ENCODE results near the gene WDR46.

Gene WDR46

GRCh38 chr6:33313709-33314514 lies 24.9 kb upstream of the WDR46 start, which contains the start of gene TAPBP:
Gene TAPBP, minus strand, starts transcription at chr6:33314078. Its CDS starts 37 bp downstream, at chr6:33314041.
- in situ Hi-C loops (cut with MboI; ENCODE audit: low sequenced_read_pairs) = no loop called here

DNA sequence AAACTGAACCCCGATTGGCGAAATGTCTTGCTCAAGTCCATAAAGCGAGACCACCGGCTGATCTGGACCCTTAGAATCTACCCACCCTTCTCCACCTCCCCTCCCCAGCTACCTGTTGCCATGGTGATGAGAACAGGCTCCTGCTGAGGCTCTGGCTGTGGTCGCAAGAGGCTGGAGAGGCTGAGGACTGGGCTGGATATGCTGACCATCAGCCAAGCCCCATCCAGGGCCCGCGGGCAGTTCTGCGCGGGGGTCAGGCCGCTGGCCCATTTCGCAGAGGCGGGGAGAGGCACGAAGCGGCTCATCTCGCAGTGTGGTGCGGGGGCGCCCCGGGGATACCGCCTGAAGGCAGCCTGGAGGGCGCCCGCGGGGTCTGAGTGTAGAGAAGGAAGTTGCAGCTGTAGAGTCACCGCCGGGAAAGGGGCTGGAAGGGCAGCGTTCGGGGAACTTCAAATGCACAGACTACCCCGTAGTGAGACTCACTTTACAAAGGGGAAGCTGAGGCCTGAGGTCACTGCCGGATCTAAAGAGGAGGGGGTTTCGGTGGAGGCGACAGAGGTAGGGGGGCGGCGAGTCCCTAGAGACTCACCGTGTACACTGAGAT lies 24.2 kb upstream of the WDR46 start:
- in situ Hi-C loops (cut with MboI; ENCODE audit: low sequenced_read_pairs) = no loop called here

GRCh38 chr6:33312361-33313104 lies 23.5 kb upstream of the WDR46 start:
- in situ Hi-C loops (cut with MboI; ENCODE audit: low sequenced_read_pairs) = no loop called here

DNA sequence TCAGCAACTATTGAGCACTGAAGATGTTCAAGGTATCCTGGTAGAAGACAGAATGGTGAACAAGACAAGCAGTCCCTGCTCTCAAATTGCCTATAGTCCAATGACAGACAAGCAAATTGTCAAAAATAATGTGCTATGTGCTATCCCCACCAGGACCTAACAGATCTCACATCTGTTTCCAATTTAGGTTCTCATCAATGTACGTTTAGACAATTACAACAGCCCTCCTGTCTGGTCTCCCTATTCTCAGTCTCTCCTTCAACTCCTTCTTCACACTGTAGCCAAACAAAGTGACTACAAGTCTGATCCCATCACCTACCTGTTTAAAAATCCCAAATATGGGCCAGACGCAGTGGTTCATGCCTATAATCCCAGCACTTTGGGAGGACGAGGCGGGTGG lies 17.3 kb upstream of the WDR46 start:
- in situ Hi-C loops (cut with MboI; ENCODE audit: low sequenced_read_pairs) = no loop called here

DNA sequence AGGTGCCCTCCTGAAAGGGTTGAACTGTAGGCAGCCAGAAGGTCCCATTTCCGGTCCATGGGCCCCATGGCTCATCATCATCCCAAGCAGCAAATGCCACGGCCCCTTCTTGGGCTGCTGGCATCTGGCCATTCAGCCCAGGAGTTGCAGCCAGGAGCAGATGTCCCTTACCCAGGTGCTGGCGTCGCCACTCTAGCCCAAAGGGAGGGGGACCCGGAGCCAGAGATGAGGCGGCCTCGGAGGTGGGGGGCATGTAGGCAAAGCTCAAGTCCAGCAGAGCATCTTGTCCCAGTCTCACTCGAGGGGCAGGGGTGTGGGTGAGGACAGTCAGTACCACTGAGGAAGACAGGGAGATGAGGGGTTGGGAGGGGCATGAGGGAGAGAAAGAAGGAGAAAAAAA lies 16.0 kb upstream of the WDR46 start:
- in situ Hi-C loops (cut with MboI; ENCODE audit: low sequenced_read_pairs) = no loop called here

DNA sequence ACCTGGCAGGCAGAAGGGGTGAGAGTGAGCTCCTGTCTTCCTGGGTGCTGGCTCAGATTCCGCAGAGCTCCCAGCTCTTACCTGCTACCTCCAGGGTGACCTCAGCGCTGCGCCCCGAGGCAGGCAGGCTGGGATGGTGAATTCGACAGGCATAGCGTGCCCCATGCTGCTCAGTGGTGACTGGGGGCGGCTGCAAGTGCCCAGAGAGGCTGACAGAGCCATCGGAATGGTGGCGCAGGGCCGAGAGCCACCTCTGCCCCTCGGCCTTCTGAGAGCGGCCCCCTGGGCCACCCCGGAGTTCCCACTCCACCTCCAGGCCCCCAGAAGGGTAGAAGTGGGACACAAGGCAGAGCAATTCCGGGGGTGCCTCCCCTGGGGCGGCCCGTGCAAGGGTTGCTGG lies 15.2 kb upstream of the WDR46 start:
- in situ Hi-C loops (cut with MboI; ENCODE audit: low sequenced_read_pairs) = no loop called here

DNA sequence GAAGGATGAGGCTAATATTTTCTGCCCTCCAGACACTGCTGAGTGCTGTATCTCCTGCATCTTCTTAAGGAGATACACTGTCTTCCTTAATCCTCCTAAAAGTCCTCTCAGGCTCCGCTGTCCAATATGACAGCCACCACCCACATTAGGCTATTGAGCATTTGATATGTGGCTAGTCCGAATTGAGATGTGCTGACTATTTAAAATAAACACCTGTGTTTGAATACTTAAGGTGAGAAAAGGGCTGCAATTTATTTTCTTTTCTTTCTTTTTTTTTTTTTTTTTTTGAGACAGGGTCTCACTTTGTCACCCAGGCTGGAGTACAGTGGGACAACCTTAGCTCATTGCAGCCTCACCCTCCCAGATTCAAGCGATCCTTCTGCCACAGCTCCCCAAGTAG lies 12.8 kb upstream of the WDR46 start:
- in situ Hi-C loops (cut with MboI; ENCODE audit: low sequenced_read_pairs) = no loop called here

GRCh38 chr6:33299237-33299944 lies 10.4 kb upstream of the WDR46 start:
- in situ Hi-C loops (cut with MboI; ENCODE audit: low sequenced_read_pairs) = no loop called here

DNA sequence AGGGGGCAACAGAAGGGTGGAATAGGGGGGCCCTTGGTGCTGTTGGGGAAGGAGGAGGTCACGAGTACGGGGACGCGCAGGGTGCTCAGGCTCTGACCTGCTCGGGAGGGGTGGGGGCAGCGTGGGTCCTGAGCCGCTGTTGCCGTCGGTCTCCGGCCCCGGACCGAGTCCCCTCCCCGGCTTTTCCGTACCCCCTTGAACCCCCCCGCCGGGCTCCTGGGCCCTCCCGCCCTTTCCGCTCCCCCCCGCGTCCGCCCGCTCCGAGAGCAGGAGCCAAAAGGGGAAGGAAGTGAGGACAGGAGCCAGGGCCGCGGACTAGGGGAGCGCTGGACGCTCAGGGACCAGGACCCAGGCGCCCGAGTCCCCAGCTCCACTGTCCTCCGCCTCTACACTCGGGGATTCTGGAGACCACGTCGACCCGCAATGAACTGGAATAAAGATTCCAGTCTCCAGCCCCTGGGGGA lies 9.8 kb upstream of the WDR46 start, which contains the start of gene RGL2:
RGL2 (minus strand) TSS at position 170 of the 464 bp plus-strand sequence. CDS start 332 bp downstream, outside the sequence.
- in situ Hi-C loops (cut with MboI; ENCODE audit: low sequenced_read_pairs) = no loop called here

GRCh38 chr6:33297956-33298772 lies 9.1 kb upstream of the WDR46 start:
- in situ Hi-C loops (cut with MboI; ENCODE audit: low sequenced_read_pairs) = no loop called here

DNA sequence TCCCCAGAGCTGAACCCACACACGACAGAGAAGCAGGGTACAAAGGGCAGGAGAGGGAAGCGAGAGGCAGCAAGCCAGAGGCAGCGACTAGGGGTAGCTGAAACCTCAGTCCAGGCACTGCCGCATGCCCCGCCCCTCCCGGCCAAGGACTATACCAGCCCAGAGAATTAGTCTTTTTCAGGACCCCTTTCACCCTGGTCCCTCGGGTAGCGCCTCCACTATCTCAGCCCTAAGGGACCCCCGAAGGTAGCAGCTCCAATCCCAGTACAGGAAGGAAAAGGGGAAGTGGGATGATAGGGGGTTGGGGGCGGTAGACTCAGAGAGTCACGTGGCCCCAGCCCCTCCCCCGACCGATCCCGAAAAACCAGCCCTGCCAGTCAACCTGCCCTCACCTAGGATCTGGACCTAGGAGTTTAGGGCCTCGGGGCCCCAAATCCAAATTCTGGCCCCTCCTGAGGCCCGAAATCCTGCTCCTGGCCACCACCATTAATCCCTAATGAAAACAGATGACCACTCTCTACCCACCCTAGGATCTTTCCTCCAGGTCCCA lies 8.4 kb upstream of the WDR46 start:
- in situ Hi-C loops (cut with MboI; ENCODE audit: low sequenced_read_pairs) = no loop called here

DNA sequence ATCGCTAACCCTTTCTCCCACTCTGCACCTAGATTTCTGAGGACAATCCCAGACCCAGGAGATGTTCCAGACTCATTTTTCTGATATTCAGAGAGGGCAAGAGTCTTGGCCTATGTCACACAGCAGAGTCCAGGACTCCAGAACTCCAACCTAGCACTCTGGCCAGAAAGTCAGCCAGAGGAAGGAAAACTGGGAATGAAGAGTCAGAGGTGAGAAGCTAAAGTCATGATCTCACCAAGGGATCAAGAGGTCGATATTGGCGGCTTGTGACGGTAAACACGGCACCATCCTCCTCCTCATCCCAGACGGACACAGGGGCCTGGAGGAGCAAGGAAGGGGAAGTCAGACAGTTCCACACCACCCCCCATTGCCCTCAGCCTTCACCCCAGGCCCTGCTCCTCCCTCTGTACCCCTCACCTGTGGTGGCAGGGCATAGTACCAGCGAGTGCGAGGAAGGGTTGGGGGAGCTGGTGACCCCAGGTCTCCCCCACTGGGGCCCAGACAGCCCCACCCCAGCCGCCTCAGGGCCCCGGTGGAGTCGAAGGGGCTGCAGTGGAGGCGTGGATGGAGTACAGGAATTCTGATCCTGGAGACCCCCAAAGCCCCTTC lies 7.9 kb upstream of the WDR46 start:
- in situ Hi-C loops (cut with MboI; ENCODE audit: low sequenced_read_pairs) = no loop called here

DNA sequence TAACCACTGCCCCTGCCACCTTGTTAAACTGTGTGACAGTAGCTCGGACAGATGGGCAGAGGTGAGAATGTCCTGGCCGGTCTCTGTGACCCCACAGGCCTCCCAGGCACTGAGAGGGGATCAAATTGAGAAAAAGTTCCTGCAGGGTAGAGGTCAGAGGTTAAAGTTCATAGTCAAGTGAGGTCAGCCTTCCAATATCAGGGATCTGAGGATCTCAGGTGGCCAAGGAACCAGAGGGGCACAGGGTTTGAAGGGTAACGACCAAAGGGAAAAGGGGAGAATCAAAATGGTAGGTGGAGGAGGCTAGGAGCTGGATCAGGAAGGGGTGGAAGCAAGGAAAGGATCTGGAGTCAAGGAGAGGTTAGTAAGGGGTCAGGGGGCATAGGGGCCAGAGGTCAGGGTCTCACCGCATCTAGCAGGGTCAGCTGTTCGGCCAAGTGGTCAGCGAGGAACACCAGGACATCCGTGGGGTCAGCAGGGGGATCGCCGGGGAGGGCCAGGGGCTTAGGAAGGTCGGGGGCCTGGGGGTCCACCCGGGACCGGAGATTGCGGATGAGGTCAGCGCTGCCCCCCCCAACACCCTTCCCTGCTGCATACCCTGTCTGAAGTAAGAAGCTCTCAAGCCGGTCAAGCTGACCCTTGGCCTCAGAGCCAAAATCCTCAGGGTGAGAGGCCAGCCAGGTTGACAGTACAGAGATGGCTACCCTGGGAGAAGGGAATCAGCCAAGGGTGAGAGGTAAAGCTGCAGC lies 6.8 kb upstream of the WDR46 start:
- in situ Hi-C loops (cut with MboI; ENCODE audit: low sequenced_read_pairs) = no loop called here

DNA sequence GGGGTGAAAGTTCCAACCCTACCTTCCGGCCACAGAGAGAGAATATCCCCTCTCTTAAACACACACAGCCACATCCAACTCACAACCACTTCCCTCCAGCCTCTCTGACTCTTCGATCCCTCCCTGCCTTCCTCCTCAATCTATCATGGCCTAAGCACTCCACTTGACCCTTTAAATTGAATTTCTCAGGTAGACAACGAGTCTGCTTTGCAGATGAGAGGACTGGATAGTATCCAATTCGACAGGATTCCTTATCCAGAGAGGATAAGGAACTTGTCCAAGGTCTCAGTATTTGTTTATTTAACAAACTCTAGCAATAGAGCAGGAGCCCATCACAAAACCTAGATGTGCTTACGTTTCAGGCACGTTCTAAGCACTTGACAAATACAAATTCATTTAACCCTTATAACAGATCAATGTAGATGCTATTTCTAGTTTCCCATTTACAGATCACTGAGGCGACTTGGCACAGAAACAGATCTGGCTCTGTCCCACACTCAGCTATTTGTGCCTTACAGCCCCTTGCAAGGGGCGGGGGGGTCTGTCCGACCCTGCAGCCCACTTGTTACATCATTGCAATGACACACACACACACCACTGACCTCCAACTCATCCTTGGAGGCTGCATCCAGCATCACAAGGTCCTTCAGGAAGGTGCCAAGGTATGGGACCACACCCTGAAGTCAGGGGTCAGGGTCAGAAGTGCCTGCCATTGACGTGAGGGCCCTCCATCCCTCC lies 5.2 kb upstream of the WDR46 start:
- in situ Hi-C loops (cut with MboI; ENCODE audit: low sequenced_read_pairs) = no loop called here

GRCh38 chr6:33292996-33293682 lies 4.1 kb upstream of the WDR46 start:
- in situ Hi-C loops (cut with MboI; ENCODE audit: low sequenced_read_pairs) = no loop called here

GRCh38 chr6:33290459-33290858 lies 1.4 kb upstream of the WDR46 start:
- in situ Hi-C loops (cut with MboI; ENCODE audit: low sequenced_read_pairs) = no loop called here

- in situ Hi-C loops (cut with MboI; ENCODE audit: low sequenced_read_pairs) = no loop called here
Observed at GRCh38 chr6:33289784-33290315, 811 bp upstream of the WDR46 start.
